GM21737 (cell line): ENCODE data around the gene BABAM1.

Source experiments
- ATAC-seq: cut with Tn5 transposase; IDR thresholded peaks from one replicate; pipeline ENCODE4 v1.9.1; 2021; ENCODE audit warnings: mild to moderate bottlenecking, moderate library complexity; ENCODE audit not compliant: unreplicated experiment

The BABAM1 gene

GRCh38 chr19:17320435-17320834 lies 53.2 kb downstream of the BABAM1 start:
- no peak for ATAC-seq

- ATAC-seq, result no peak
Observed at GRCh38 chr19:17321655-17322489, 54.6 kb downstream of the BABAM1 start.

- no peak for ATAC-seq
Observed at GRCh38 chr19:17322854-17323253, 55.6 kb downstream of the BABAM1 start.

GRCh38 chr19:17323300-17323963 lies 56.2 kb downstream of the BABAM1 start:
- ATAC-seq, result no peak

GRCh38 chr19:17323964-17324332 lies 56.7 kb downstream of the BABAM1 start:
- no peak for ATAC-seq

- no peak for ATAC-seq
Observed at GRCh38 chr19:17324357-17325114, 57.3 kb downstream of the BABAM1 start.

- ATAC-seq, result no peak
Observed at GRCh38 chr19:17325133-17325532, 57.9 kb downstream of the BABAM1 start.

GRCh38 chr19:17325881-17326594 lies 58.8 kb downstream of the BABAM1 start:
- no peak for ATAC-seq

- ATAC-seq, result no peak
Observed at GRCh38 chr19:17326595-17326966, 59.3 kb downstream of the BABAM1 start.

- no peak for ATAC-seq
Observed at GRCh38 chr19:17327068-17327653, 59.9 kb downstream of the BABAM1 start.

GRCh38 chr19:17327654-17328516 lies 60.6 kb downstream of the BABAM1 start:
- ATAC-seq, result no peak
